Measurements from ENCODE around the gene PCSK4.
"Not testable (repeated sequence)": the region's sequence is repeated elsewhere in the genome, so short reads cannot be mapped to it uniquely, and the experiment has no call there.

Gene PCSK4

DNA sequence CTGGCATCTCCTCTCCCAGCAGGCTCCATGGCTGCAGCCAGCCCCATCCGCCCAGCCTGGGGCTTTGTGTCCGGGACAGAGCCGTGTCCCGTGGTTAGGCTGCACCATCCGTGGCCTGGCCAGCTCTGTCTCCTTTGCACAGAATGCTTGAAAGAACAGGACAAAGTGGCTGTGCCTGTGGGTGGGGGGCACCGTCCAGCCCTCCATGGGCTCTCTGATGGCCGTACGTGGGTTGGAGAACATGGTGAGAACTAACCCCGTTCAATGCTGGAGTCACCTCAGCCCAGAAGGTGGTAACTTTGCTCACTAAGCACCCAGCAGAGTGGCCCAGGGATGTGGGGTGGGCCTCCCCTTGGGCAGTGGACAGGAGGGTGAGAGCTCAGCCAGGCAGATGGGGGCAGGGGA is 49.1 kb downstream of the PCSK4 start:
- Histone ChIP-seq H3K27ac (ENCODE audit: low read depth, low read length) (no peak overlapping the region), H3K27me3 (ENCODE audit: control insufficient read depth, low read length) (no peaks in the 10 kb centered on the region), H3F3A (ENCODE audit: control insufficient read depth, insufficient read depth) (peaks cover 69% of the 10 kb centered on the region), H3K79me2 (ENCODE audit: control insufficient read depth, low read length) (peaks cover 35% of the 10 kb centered on the region), H3K4me3 (ENCODE audit: low read length) (no peak overlapping the region), H3K36me3 (ENCODE audit: control insufficient read depth, low read length) (peaks cover 46% of the 10 kb centered on the region), H3K4me2 (ENCODE audit: low read length) (peak overlapping the region; percentile 87; the same call in 1 of the 2 replicates), H3K9me3 (ENCODE audit: control insufficient read depth, insufficient read depth, low read length) (no peaks in the 10 kb centered on the region), H3K9me2 (replicated peaks; ENCODE audit: control insufficient read depth, low read length) (no peaks in the 10 kb centered on the region), H3K4me1 (ENCODE audit: control insufficient read depth, low read length) (peaks cover 73% of the 10 kb centered on the region), H4K20me1 (ENCODE audit: control insufficient read depth, insufficient read depth, low read depth, low read length) (peaks cover 22% of the 10 kb centered on the region)
- TF ChIP-seq, protein P1, sequence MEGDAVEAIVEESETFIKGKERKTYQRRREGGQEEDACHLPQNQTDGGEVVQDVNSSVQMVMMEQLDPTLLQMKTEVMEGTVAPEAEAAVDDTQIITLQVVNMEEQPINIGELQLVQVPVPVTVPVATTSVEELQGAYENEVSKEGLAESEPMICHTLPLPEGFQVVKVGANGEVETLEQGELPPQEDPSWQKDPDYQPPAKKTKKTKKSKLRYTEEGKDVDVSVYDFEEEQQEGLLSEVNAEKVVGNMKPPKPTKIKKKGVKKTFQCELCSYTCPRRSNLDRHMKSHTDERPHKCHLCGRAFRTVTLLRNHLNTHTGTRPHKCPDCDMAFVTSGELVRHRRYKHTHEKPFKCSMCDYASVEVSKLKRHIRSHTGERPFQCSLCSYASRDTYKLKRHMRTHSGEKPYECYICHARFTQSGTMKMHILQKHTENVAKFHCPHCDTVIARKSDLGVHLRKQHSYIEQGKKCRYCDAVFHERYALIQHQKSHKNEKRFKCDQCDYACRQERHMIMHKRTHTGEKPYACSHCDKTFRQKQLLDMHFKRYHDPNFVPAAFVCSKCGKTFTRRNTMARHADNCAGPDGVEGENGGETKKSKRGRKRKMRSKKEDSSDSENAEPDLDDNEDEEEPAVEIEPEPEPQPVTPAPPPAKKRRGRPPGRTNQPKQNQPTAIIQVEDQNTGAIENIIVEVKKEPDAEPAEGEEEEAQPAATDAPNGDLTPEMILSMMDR (IDR thresholded peaks at IDR 0.05; ENCODE audit: low read depth, low read length, poor library complexity, severe bottlenecking), result no peak
- no peak for TF ChIP-seq EZH2phosphoT487 (IDR thresholded peaks at IDR 0.05; ENCODE audit: borderline replicate concordance, low read length)

DNA sequence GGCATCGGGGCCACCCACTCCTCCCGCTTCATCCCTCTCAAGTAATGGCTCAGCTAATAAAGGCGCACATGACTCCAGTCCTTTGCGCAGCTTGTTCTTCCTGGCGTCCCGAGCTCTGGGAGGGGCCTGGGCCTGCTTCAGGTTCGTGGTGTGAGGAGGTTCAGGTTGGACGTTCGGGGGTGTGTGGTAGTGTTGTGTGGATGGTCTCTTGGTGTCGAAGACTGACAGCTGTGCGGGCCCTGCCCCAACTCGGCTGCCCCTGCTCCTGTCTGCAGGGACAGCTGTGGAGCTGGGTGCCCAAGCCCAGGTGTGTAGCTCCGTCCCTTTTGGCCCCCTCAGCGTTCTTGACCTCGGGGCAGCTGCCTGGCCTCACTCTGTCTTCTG is 49.7 kb downstream of the PCSK4 start:
- Histone ChIP-seq H3K4me2 (ENCODE audit: low read length) (peak overlapping the region; percentile 87; the same call in 1 of the 2 replicates), H3K79me2 (ENCODE audit: control insufficient read depth, low read length) (peaks cover 35% of the 10 kb centered on the region), H3K27ac (ENCODE audit: low read depth, low read length) (no peak overlapping the region), H4K20me1 (ENCODE audit: control insufficient read depth, insufficient read depth, low read depth, low read length) (peaks cover 20% of the 10 kb centered on the region), H3K27me3 (ENCODE audit: control insufficient read depth, low read length) (no peaks in the 10 kb centered on the region), H3F3A (ENCODE audit: control insufficient read depth, insufficient read depth) (peaks cover 69% of the 10 kb centered on the region), H3K9me3 (ENCODE audit: control insufficient read depth, insufficient read depth, low read length) (no peaks in the 10 kb centered on the region), H3K36me3 (ENCODE audit: control insufficient read depth, low read length) (peaks cover 47% of the 10 kb centered on the region), H3K4me3 (ENCODE audit: low read length) (no peak overlapping the region), H3K9me2 (replicated peaks; ENCODE audit: control insufficient read depth, low read length) (no peaks in the 10 kb centered on the region), H3K4me1 (ENCODE audit: control insufficient read depth, low read length) (peaks cover 71% of the 10 kb centered on the region)
- TF ChIP-seq EZH2phosphoT487 (IDR thresholded peaks at IDR 0.05; ENCODE audit: borderline replicate concordance, low read length), result no peak
- TF ChIP-seq, protein P1 (IDR thresholded peaks at IDR 0.05; ENCODE audit: low read depth, low read length, poor library complexity, severe bottlenecking), result no peak

DNA sequence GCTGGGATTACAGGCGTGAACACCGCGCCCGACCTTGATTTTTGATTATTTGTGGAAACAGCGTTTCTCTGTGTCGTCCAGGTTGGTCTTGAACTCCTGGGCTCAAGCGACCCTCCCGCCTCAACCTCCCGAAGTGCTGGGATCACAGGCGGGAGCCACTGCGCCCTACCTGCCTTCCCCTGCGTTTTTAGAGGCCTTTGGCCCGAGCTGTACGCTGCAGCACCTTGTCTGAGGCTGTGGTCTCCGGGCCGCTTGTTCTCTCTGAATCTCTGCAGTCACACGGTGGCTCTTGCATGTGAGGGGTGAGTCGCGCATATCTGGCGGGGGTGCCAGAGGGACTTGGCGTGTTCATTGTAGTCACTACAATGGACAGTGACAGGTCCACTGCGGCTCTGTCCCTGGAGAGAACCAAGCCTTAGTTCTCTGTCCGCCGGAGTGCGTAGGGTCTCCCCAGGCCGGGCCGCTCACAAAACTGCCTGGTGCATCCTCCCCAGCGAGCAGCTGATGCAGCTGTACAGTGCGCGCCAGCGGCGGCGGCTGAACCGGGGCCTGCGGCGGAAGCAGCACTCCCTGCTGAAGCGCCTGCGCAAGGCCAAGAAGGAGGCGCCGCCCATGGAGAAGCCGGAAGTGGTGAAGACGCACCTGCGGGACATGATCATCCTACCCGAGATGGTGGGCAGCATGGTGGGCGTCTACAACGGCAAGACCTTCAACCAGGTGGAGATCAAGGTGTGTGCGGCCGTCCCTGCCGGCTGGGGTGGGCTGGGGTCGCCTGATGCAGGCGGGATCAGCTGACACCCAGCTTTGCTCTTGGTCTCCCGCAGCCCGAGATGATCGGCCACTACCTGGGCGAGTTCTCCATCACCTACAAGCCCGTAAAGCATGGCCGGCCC is 50.4 kb downstream of the PCSK4 start:
- Histone ChIP-seq H3K79me2 (ENCODE audit: control insufficient read depth, low read length) (peaks cover 35% of the 10 kb centered on the region), H3F3A (ENCODE audit: control insufficient read depth, insufficient read depth) (peaks cover 67% of the 10 kb centered on the region), H3K36me3 (ENCODE audit: control insufficient read depth, low read length) (peaks cover 51% of the 10 kb centered on the region), H3K4me1 (ENCODE audit: control insufficient read depth, low read length) (peaks cover 66% of the 10 kb centered on the region), H4K20me1 (ENCODE audit: control insufficient read depth, insufficient read depth, low read depth, low read length) (peaks cover 19% of the 10 kb centered on the region), H3K4me3 (ENCODE audit: low read length) (peak overlapping the region; percentile 94), H3K4me2 (ENCODE audit: low read length) (peak overlapping the region; percentile 87), H3K27ac (ENCODE audit: low read depth, low read length) (peak overlapping the region; percentile 79)
- not testable (repeated sequence) for H3K9me2 ChIP-seq (replicated peaks; ENCODE audit: control insufficient read depth, low read length); H3K9me3 ChIP-seq (ENCODE audit: control insufficient read depth, insufficient read depth, low read length); H3K27me3 ChIP-seq (ENCODE audit: control insufficient read depth, low read length)

DNA sequence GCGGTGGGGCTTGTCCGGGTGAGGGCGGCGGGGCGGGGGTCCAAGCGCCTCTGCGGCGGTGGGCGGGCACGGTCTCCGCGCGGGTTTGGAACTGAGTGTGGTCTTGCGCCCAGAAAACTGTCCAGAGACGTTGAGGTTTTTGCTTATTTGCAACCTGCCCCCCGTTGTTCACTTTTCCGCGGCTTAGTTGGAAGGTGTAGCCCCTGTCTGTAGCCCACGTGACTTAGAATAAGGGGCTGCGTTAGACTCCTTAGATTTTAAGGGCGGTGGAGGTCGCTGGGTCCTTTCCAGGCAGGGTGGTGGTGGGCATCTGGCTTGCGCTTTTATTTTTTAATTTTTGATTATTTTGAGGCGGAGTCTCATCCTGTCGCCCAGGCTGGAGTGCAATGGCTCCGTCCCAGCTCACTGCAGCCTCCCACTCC is 51.2 kb downstream of the PCSK4 start:
- Histone ChIP-seq H3K4me3 (ENCODE audit: low read length) (peak overlapping the region; percentile 94), H3K9me2 (replicated peaks; ENCODE audit: control insufficient read depth, low read length) (no peaks in the 10 kb centered on the region), H3K79me2 (ENCODE audit: control insufficient read depth, low read length) (peaks cover 35% of the 10 kb centered on the region), H3K27me3 (ENCODE audit: control insufficient read depth, low read length) (no peaks in the 10 kb centered on the region), H3K4me2 (ENCODE audit: low read length) (peak overlapping the region; percentile 87), H3F3A (ENCODE audit: control insufficient read depth, insufficient read depth) (peaks cover 58% of the 10 kb centered on the region), H3K36me3 (ENCODE audit: control insufficient read depth, low read length) (peaks cover 57% of the 10 kb centered on the region), H3K4me1 (ENCODE audit: control insufficient read depth, low read length) (peaks cover 58% of the 10 kb centered on the region), H4K20me1 (ENCODE audit: control insufficient read depth, insufficient read depth, low read depth, low read length) (peaks cover 19% of the 10 kb centered on the region), H3K27ac (ENCODE audit: low read depth, low read length) (peak overlapping the region; percentile 79), H3K9me3 (ENCODE audit: control insufficient read depth, insufficient read depth, low read length) (no peaks in the 10 kb centered on the region)
- no peak for TF ChIP-seq EZH2phosphoT487 (IDR thresholded peaks at IDR 0.05; ENCODE audit: borderline replicate concordance, low read length)
- TF ChIP-seq, protein P1 (IDR thresholded peaks at IDR 0.05; ENCODE audit: low read depth, low read length, poor library complexity, severe bottlenecking), result no peak

Measured in DOHH2 (cell line).